Endothelial cell of umbilical vein (primary cell): ENCODE results near the gene C17orf113. TPM values are rescaled to one million over a fixed set of nuclear protein-coding genes. Genes with fewer than 3 reads are reported as not detected.

Experiments used
- BruUV-seq: library from RNA; stranded (reverse); fragments of 400-500 nt; replicated peaks from 2 replicates; lab custom pipeline; 2021; lab: Mats Ljungman, UMichigan
- CTCF ChIA-PET: fragments of 300-600, 350-600 bp; sonication (Branson Sonifier 250); formaldehyde crosslinking; loops from one replicate; lab custom pipeline; 2021; ENCODE audit warnings: antibody characterized with exemption, inconsistent platforms; lab: Charles Lee
- POLR2A ChIA-PET: fragments of 300-600, 350-600 bp; sonication (Branson Sonifier 250); formaldehyde crosslinking; loops from one replicate; lab custom pipeline; 2021; ENCODE audit warnings: antibody characterized with exemption, inconsistent platforms; lab: Charles Lee
- DNase-seq: peaks from one replicate; pipeline ENCODE4 v3.0.0-alpha.2; 2011; ENCODE audit warnings: low read depth, low spot score
- FAIRE-seq: peaks from 2 replicates; lab custom pipeline; 2011; peaks lifted over from hg19 to GRCh38; lab: Jason Lieb, UNC
- H2AFZ ChIP-seq: 2 replicates; pipeline ENCODE4 v1.6.0; 2012; ENCODE audit warnings: low read depth, low read length, control low read depth, inconsistent platforms
- H3K27ac ChIP-seq: 2 replicates; pipeline ENCODE4 v1.5.1; 2011; ENCODE audit warnings: low read depth, mild to moderate bottlenecking, control low read depth, low read length, moderate library complexity; ENCODE audit not compliant: insufficient read depth
- H3K27me3 ChIP-seq, 2 experiments: 2 replicates each; pipeline versions ENCODE4 v1.6.0 to v1.6.1; 2011; ENCODE audit warnings: low read length in 2 of 2, mixed read lengths in 1 of 2; ENCODE audit not compliant: control insufficient read depth in 2 of 2, insufficient read depth in 2 of 2
- H3K36me3 ChIP-seq, 2 experiments: 2 replicates in 1 of 2; 3 replicates in 1 of 2; pipeline ENCODE4 v1.5.1; 2011; ENCODE audit warnings: low read length in 2 of 2, mild to moderate bottlenecking in 1 of 2, moderate library complexity in 1 of 2; ENCODE audit not compliant: control insufficient read depth in 2 of 2, insufficient read depth in 2 of 2; ENCODE audit errors: extremely low read depth in 1 of 2
- H3K4me1 ChIP-seq: 3 replicates; pipeline ENCODE4 v1.5.1; 2011; ENCODE audit warnings: mild to moderate bottlenecking, low read length; ENCODE audit not compliant: control insufficient read depth, insufficient read depth; ENCODE audit errors: extremely low read depth
- H3K4me2 ChIP-seq: 2 replicates; pipeline ENCODE4 v1.6.1; 2011; ENCODE audit warnings: low read length, control low read depth, mixed read lengths; ENCODE audit not compliant: insufficient read depth
- H3K4me3 ChIP-seq, 3 experiments: fragments of 200-600 bp in 1 of 3; sonication (generic), shearing (Covaris generic) in 1 of 3; replicated peaks in 1 of 3; 2 replicates each; pipeline ENCODE4 v1.5.1; 2011 to 2016; ENCODE audit warnings: control low read depth in 3 of 3, low read length in 3 of 3, mild to moderate bottlenecking in 2 of 3, inconsistent platforms in 1 of 3, low read depth in 1 of 3, moderate library complexity in 1 of 3; ENCODE audit not compliant: insufficient read depth in 1 of 3
- H3K79me2 ChIP-seq: 2 replicates; pipeline ENCODE4 v1.6.0; 2012; ENCODE audit warnings: low read length, inconsistent platforms; ENCODE audit not compliant: control insufficient read depth, insufficient read depth
- H3K9ac ChIP-seq: replicated peaks from 2 replicates; pipeline ENCODE3; 2011; ENCODE audit warnings: low read length, control low read depth; ENCODE audit not compliant: insufficient read depth; ENCODE audit errors: extremely low read depth
- H3K9me1 ChIP-seq: replicated peaks from 3 replicates; pipeline ENCODE4 v1.6.0; 2011; ENCODE audit warnings: mild to moderate bottlenecking, low read length; ENCODE audit not compliant: control insufficient read depth, insufficient read depth; ENCODE audit errors: extremely low read depth
- H3K9me3 ChIP-seq: replicated peaks from 2 replicates; pipeline ENCODE4 v1.5.1; 2012; ENCODE audit warnings: low read length, inconsistent platforms; ENCODE audit not compliant: control insufficient read depth, insufficient read depth
- H4K20me1 ChIP-seq: replicated peaks from 2 replicates; pipeline ENCODE3; 2011; ENCODE audit warnings: mild to moderate bottlenecking, low read length; ENCODE audit not compliant: control insufficient read depth, insufficient read depth; ENCODE audit errors: extremely low read depth
- EZH2 ChIP-seq: IDR thresholded peaks from 2 replicates; pipeline ENCODE4 v1.6.1; 2012; ENCODE audit warnings: borderline replicate concordance, low read depth, mild to moderate bottlenecking, moderate library complexity, low read length, inconsistent platforms; ENCODE audit not compliant: severe bottlenecking
- FOS ChIP-seq: IDR thresholded peaks from 2 replicates; pipeline ENCODE4 v1.6.1; 2011; ENCODE audit warnings: mild to moderate bottlenecking, low read length, moderate library complexity, borderline replicate concordance; ENCODE audit not compliant: insufficient read depth
- GATA2 ChIP-seq: IDR thresholded peaks from 2 replicates; pipeline ENCODE4 v1.7.0; 2011; ENCODE audit warnings: low read depth, mild to moderate bottlenecking, moderate library complexity, mixed read lengths, low read length; ENCODE audit not compliant: insufficient read length, insufficient read depth
- JUN ChIP-seq: IDR thresholded peaks from 2 replicates; pipeline ENCODE4 v1.6.1; 2011; ENCODE audit warnings: borderline replicate concordance, low read depth; ENCODE audit not compliant: insufficient read length, insufficient read depth
- MYC ChIP-seq: IDR thresholded peaks from one replicate; pipeline ENCODE4 v1.6.1; 2011; ENCODE audit warnings: mild to moderate bottlenecking, low read depth, low read length
- POLR2A ChIP-seq: IDR thresholded peaks from 2 replicates; pipeline ENCODE4 v1.6.1; 2012; ENCODE audit warnings: low read depth, mild to moderate bottlenecking, control low read depth, low read length
- POLR2AphosphoS5 ChIP-seq: IDR thresholded peaks from 2 replicates; pipeline ENCODE4 v1.6.1; 2012; ENCODE audit warnings: low read depth, mild to moderate bottlenecking, control low read depth, low read length, moderate library complexity; ENCODE audit not compliant: insufficient read depth
- dilution Hi-C: fragments of 300-500 bp; cut with MboI; formaldehyde crosslinking; loops from one replicate; pipeline ENCODE4 v1.15.0; 2019; ENCODE audit warnings: low sequenced_read_pairs; ENCODE audit not compliant: extremely low pct_ligation_motif_present
- intact Hi-C: fragments of 100-400 bp; cut with micrococcal nuclease; formaldehyde crosslinking; loops from one replicate; pipeline ENCODE4 v1.10.0; 2022
- polyA plus RNA-seq, 4 experiments: library from polyadenylated mRNA; depleted of rRNA in 3 of 4; stranded (reverse) in 3 of 4; unstranded in 1 of 4; fragments of >200 nt; gene quantifications; 2 replicates each; pipeline versions ENCODE4 v1.2.1 to v1.2.3, GENCODE V29; 2011 to 2012; ENCODE audit warnings: missing spikeins in 1 of 4
- total RNA-seq: library from RNA; stranded (reverse); gene quantifications from 2 replicates; pipeline ENCODE4 v1.2.3, GENCODE V29; 2021

C17orf113 gene
- total and polyA plus RNA-seq, 2 donors (not counting 3 experiments of a cell fraction or from before 2014, with no cell fraction given): 0.20 to 0.30 TPM

- Histone ChIP-seq H3K79me2 (no peaks in the 10 kb centered on the region), H3K9me3 (no peaks in the 10 kb centered on the region), H3K4me2 (no peak overlapping the region), H3K27ac (no peak overlapping the region), H3K4me1 (peaks cover 6% of the 10 kb centered on the region), H3K4me3 (no peak overlapping the region), H3K9ac (no peak overlapping the region), H4K20me1 (no peaks in the 10 kb centered on the region), H3K36me3 (no peaks in the 10 kb centered on the region), H3K9me1 (no peaks in the 10 kb centered on the region), H3K27me3 (peaks cover 0 to 6% of the 10 kb centered on the region in 2 experiments), H2AFZ (no peak overlapping the region)
- no peak for DNase-seq
- TF ChIP-seq FOS (no peak), EZH2 (no peak), GATA2 (no peak), MYC (no peak), JUN (no peak), POLR2AphosphoS5 (no peak)
- intact Hi-C loops (no loop called here), dilution Hi-C loops (no loop called here)
- no TSS peak for BruUV-seq
- POLR2A ChIA-PET: no interaction called here
- FAIRE-seq: no peak
- CTCF ChIA-PET: interaction anchor here (0.8 to 2.6 kb wide), 4 partner anchors 9 to 24 kb away, joined by 3 to 9 read pairs (median 6); no protein-coding TSS in a partner anchor
These were observed 26.6 kb upstream of the C17orf113 start for GRCh38 chr17:42076797-42077559.

DNA sequence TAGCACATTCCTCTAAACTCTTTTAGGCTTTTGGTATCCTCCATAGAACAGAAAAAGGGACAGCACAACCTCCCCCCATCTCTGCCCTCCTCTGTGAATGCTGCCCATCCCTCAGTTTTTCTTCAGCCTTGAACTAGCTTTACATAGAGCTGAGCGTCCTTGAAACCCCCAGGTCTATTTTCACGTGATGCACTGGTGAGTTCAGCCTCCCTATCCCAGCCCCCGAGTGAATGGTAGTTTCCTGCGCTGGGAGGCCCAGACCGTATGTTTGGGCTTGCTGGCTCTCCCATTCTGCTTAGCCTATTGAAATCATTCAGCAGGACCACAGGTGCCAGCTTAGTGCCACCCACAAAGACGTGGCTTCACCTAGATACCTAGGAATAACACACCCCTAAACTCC is 25.4 kb upstream of the C17orf113 start:
- ChIA-PET CTCF (interaction anchor here (2.6 kb wide), 1 partner anchor 25 kb away, joined by 7 read pairs; no protein-coding TSS in a partner anchor), POLR2A (no interaction called here)
- peaks cover 0 to 11% of the 10 kb centered on the region in 2 experiments for H3K27me3 ChIP-seq
- H3K9me1 ChIP-seq: no peaks in the 10 kb centered on the region
- TF ChIP-seq POLR2AphosphoS5 (no peak), FOS (no peak), POLR2A (no peak), GATA2 (no peak)
- H3K27ac ChIP-seq: no peak overlapping the region
- H3K79me2 ChIP-seq: no peaks in the 10 kb centered on the region
- H4K20me1 ChIP-seq: no peaks in the 10 kb centered on the region
- H3K36me3 ChIP-seq: no peaks in the 10 kb centered on the region
- no peak for FAIRE-seq
- no peak overlapping the region for H2AFZ ChIP-seq
- H3K4me2 ChIP-seq: no peak overlapping the region
- H3K4me1 ChIP-seq: peaks cover 6% of the 10 kb centered on the region
- no peak overlapping the region for H3K4me3 ChIP-seq
- dilution Hi-C loops (no loop called here), intact Hi-C loops (no loop called here)
- no peaks in the 10 kb centered on the region for H3K9me3 ChIP-seq
- no peak overlapping the region for H3K9ac ChIP-seq
- no TSS peak for BruUV-seq
- DNase-seq: no peak
